ENCODE results near the gene STPG4. TPM values are rescaled to one million over a fixed set of nuclear protein-coding genes. Genes with fewer than 3 reads are reported as not detected.
A peak's percentile ranks its signal among the peaks of the same experiment; 100 is the strongest.

The STPG4 gene
- total and polyA plus RNA-seq, 7 experiments from 2014 or later, result 0.24 to 0.95 (median 0.73) TPM; not detected in 4

- POLR2A ChIA-PET, result no interaction called here
- Mint-ChIP-seq H3K9me3 (no peaks in the 10 kb centered on the region), H3K27me3 (no peaks in the 10 kb centered on the region), H3K4me1 (peaks cover 4 to 15% (median 6%) of the 10 kb centered on the region in 7 donors), H3K27ac (peak overlapping the region in 3 of 9 donors; percentile 23 to 71 (median 23)), H3K4me3 (peak overlapping the region in 1 of 10 donors; percentile 14), H3K36me3 (peaks cover 7 to 47% (median 15%) of the 10 kb centered on the region in 5 donors)
- Histone ChIP-seq H3K27me3 (ENCODE audit: control insufficient read depth in 2 of 2, insufficient read depth in 2 of 2, low read length in 2 of 2) (no peaks in the 10 kb centered on the region), H3K4me1 (ENCODE audit: control insufficient read depth in 2 of 2, insufficient read depth in 2 of 2, low read length in 2 of 2) (no peaks in the 10 kb centered on the region), H3K4me3 (ENCODE audit: low read length) (no peak overlapping the region), H3K27ac (ENCODE audit: low read depth, low read length) (no peak overlapping the region), H3K36me3 (ENCODE audit: control insufficient read depth in 2 of 3, insufficient read depth in 3 of 3, low read length in 3 of 3) (peaks cover 0 to 82% (median 3%) of the 10 kb centered on the region in 3 experiments), H3K9me3 (ENCODE audit: control insufficient read depth in 2 of 3, low read length in 3 of 3) (no peaks in the 10 kb centered on the region)
- intact Hi-C loops (cut with micrococcal nuclease), result no loop called here
- ATAC-seq (no peak), DNase-seq (no peak)
- CTCF ChIA-PET, result no interaction called here
These were observed 111.8 kb downstream of the STPG4 start for GRCh38 chr2:47043142-47043890.

- POLR2A ChIA-PET, result no interaction called here
- Histone ChIP-seq H3K27me3 (ENCODE audit: control insufficient read depth in 2 of 2, insufficient read depth in 2 of 2, low read length in 2 of 2) (no peaks in the 10 kb centered on the region), H3K4me1 (ENCODE audit: control insufficient read depth in 2 of 2, insufficient read depth in 2 of 2, low read length in 2 of 2) (no peaks in the 10 kb centered on the region), H3K36me3 (ENCODE audit: control insufficient read depth in 2 of 3, insufficient read depth in 3 of 3, low read length in 3 of 3) (peaks cover 0 to 72% (median 3%) of the 10 kb centered on the region in 3 experiments), H3K9me3 (ENCODE audit: control insufficient read depth in 2 of 3, low read length in 3 of 3) (no peaks in the 10 kb centered on the region), H3K27ac (ENCODE audit: low read depth, low read length) (no peak overlapping the region), H3K4me3 (ENCODE audit: low read length) (no peak overlapping the region)
- Mint-ChIP-seq H3K36me3 (peaks cover 7 to 46% (median 13%) of the 10 kb centered on the region in 5 donors), H3K27me3 (no peaks in the 10 kb centered on the region), H3K4me1 (peaks cover 4 to 20% (median 9%) of the 10 kb centered on the region in 7 donors), H3K9me3 (no peaks in the 10 kb centered on the region), H3K4me3 (no peak overlapping the region), H3K27ac (peak overlapping the region in 2 of 9 donors; percentile 4 to 23)
- DNase-seq (no peak), ATAC-seq (no peak)
- intact Hi-C loops (cut with micrococcal nuclease), result no loop called here
- CTCF ChIA-PET, result interaction anchor here (0.6 kb wide), 1 partner anchor 135 kb away, joined by 3 read pairs; no protein-coding TSS in a partner anchor
These were observed 113.0 kb downstream of the STPG4 start for GRCh38 chr2:47041891-47042684.

- H3K27me3 Mint-ChIP-seq, result no peaks in the 10 kb centered on the region
These were observed 114.0 kb downstream of the STPG4 start for GRCh38 chr2:47041063-47041462.

GRCh38 chr2:47040651-47041050 is 114.5 kb downstream of the STPG4 start:
- peaks cover 4 to 47% (median 12%) of the 10 kb centered on the region in 5 donors for H3K36me3 Mint-ChIP-seq

More at GRCh38 chr2:47041063-47041462, 114.0 kb downstream of the STPG4 start:
- no peaks in the 10 kb centered on the region for H3K9me3 ChIP-seq (ENCODE audit: control insufficient read depth in 2 of 3, low read length in 3 of 3)
- no peak for DNase-seq
- Mint-ChIP-seq H3K4me3 (no peak overlapping the region), H3K9me3 (no peaks in the 10 kb centered on the region), H3K36me3 (peaks cover 7 to 49% (median 14%) of the 10 kb centered on the region in 5 donors), H3K27ac (peak overlapping the region in 1 of 9 donors; percentile 64), H3K4me1 (peaks cover 8 to 26% (median 10%) of the 10 kb centered on the region in 7 donors)
- H3K27ac ChIP-seq (ENCODE audit: low read depth, low read length), result no peak overlapping the region
- no peaks in the 10 kb centered on the region for H3K27me3 ChIP-seq (ENCODE audit: control insufficient read depth in 2 of 2, insufficient read depth in 2 of 2, low read length in 2 of 2)
- intact Hi-C loops (cut with micrococcal nuclease), result no loop called here
- H3K4me3 ChIP-seq (ENCODE audit: low read length), result no peak overlapping the region
- ChIA-PET POLR2A (no interaction called here), CTCF (no interaction called here)
- no peak for ATAC-seq
- no peaks in the 10 kb centered on the region for H3K4me1 ChIP-seq (ENCODE audit: control insufficient read depth in 2 of 2, insufficient read depth in 2 of 2, low read length in 2 of 2)
- peaks cover 0 to 71% (median 3%) of the 10 kb centered on the region in 3 experiments for H3K36me3 ChIP-seq (ENCODE audit: control insufficient read depth in 2 of 3, insufficient read depth in 3 of 3, low read length in 3 of 3)

GRCh38 chr2:47039913-47040562 is 115.1 kb downstream of the STPG4 start:
- intact Hi-C loops (cut with micrococcal nuclease), result loop anchor here in 1 of 2 donors (2.0 kb wide), 1 partner anchor 233 kb away; no protein-coding TSS in a partner anchor
- ChIA-PET POLR2A (no interaction called here), CTCF (interaction anchor here (0.7 kb wide), 1 partner anchor 234 kb away, joined by 3 read pairs; no protein-coding TSS in a partner anchor)
- no peak for DNase-seq
- Mint-ChIP-seq H3K36me3 (peaks cover 4 to 46% (median 12%) of the 10 kb centered on the region in 5 donors), H3K27me3 (no peaks in the 10 kb centered on the region), H3K9me3 (no peaks in the 10 kb centered on the region), H3K4me3 (no peak overlapping the region), H3K4me1 (peaks cover 9 to 26% (median 15%) of the 10 kb centered on the region in 7 donors), H3K27ac (peak overlapping the region in 1 of 9 donors; percentile 42)
- Histone ChIP-seq H3K27ac (ENCODE audit: low read depth, low read length) (no peak overlapping the region), H3K4me1 (ENCODE audit: control insufficient read depth in 2 of 2, insufficient read depth in 2 of 2, low read length in 2 of 2) (no peaks in the 10 kb centered on the region), H3K4me3 (ENCODE audit: low read length) (no peak overlapping the region), H3K27me3 (ENCODE audit: control insufficient read depth in 2 of 2, insufficient read depth in 2 of 2, low read length in 2 of 2) (no peaks in the 10 kb centered on the region), H3K36me3 (ENCODE audit: control insufficient read depth in 2 of 3, insufficient read depth in 3 of 3, low read length in 3 of 3) (peaks cover 0 to 71% (median 3%) of the 10 kb centered on the region in 3 experiments), H3K9me3 (ENCODE audit: control insufficient read depth in 2 of 3, low read length in 3 of 3) (no peaks in the 10 kb centered on the region)
- no peak for ATAC-seq

More at GRCh38 chr2:47040651-47041050, 114.5 kb downstream of the STPG4 start:
- ChIA-PET POLR2A (no interaction called here), CTCF (no interaction called here)
- peaks cover 9 to 23% (median 12%) of the 10 kb centered on the region in 7 donors for H3K4me1 Mint-ChIP-seq
- intact Hi-C loops (cut with micrococcal nuclease), result no loop called here
- H3K4me3 Mint-ChIP-seq, result no peak overlapping the region
- peak overlapping the region in 1 of 9 donors; percentile 64 for H3K27ac Mint-ChIP-seq
- H3K9me3 Mint-ChIP-seq, result no peaks in the 10 kb centered on the region
- ATAC-seq (no peak), DNase-seq (no peak)
- peaks cover 0 to 71% (median 3%) of the 10 kb centered on the region in 3 experiments for H3K36me3 ChIP-seq (ENCODE audit: control insufficient read depth in 2 of 3, insufficient read depth in 3 of 3, low read length in 3 of 3)
- no peaks in the 10 kb centered on the region for H3K9me3 ChIP-seq (ENCODE audit: control insufficient read depth in 2 of 3, low read length in 3 of 3)
- H3K27ac ChIP-seq (ENCODE audit: low read depth, low read length), result no peak overlapping the region
- no peaks in the 10 kb centered on the region for H3K4me1 ChIP-seq (ENCODE audit: control insufficient read depth in 2 of 2, insufficient read depth in 2 of 2, low read length in 2 of 2)
- H3K4me3 ChIP-seq (ENCODE audit: low read length), result no peak overlapping the region
- no peaks in the 10 kb centered on the region for H3K27me3 ChIP-seq (ENCODE audit: control insufficient read depth in 2 of 2, insufficient read depth in 2 of 2, low read length in 2 of 2)
- H3K27me3 Mint-ChIP-seq, result no peaks in the 10 kb centered on the region

GRCh38 chr2:47039489-47039870 is 115.6 kb downstream of the STPG4 start:
- H3K9me3 ChIP-seq (ENCODE audit: control insufficient read depth in 2 of 3, low read length in 3 of 3), result no peaks in the 10 kb centered on the region
- H3K27ac ChIP-seq (ENCODE audit: low read depth, low read length), result no peak overlapping the region
- H3K4me3 ChIP-seq (ENCODE audit: low read length), result no peak overlapping the region
- no peak overlapping the region for H3K4me3 Mint-ChIP-seq
- H3K27ac Mint-ChIP-seq, result peak overlapping the region in 4 of 9 donors; percentile 10 to 90 (median 62)
- DNase-seq (no peak), ATAC-seq (no peak)
- H3K36me3 Mint-ChIP-seq, result peaks cover 4 to 43% (median 12%) of the 10 kb centered on the region in 5 donors
- no peaks in the 10 kb centered on the region for H3K9me3 Mint-ChIP-seq
- intact Hi-C loops (cut with micrococcal nuclease), result loop anchor here in 1 of 2 donors (2.0 kb wide), 1 partner anchor 233 kb away; no protein-coding TSS in a partner anchor
- H3K4me1 ChIP-seq (ENCODE audit: control insufficient read depth in 2 of 2, insufficient read depth in 2 of 2, low read length in 2 of 2), result no peaks in the 10 kb centered on the region
- H3K36me3 ChIP-seq (ENCODE audit: control insufficient read depth in 2 of 3, insufficient read depth in 3 of 3, low read length in 3 of 3), result peaks cover 0 to 71% (median 3%) of the 10 kb centered on the region in 3 experiments
- no peaks in the 10 kb centered on the region for H3K27me3 ChIP-seq (ENCODE audit: control insufficient read depth in 2 of 2, insufficient read depth in 2 of 2, low read length in 2 of 2)
- no peaks in the 10 kb centered on the region for H3K27me3 Mint-ChIP-seq
- H3K4me1 Mint-ChIP-seq, result peaks cover 9 to 26% (median 16%) of the 10 kb centered on the region in 7 donors
- POLR2A ChIA-PET, result no interaction called here
- CTCF ChIA-PET, result interaction anchor here (0.7 kb wide), 1 partner anchor 234 kb away, joined by 3 read pairs; no protein-coding TSS in a partner anchor
